ENCODE results near the gene TTI1.
A peak's percentile ranks its signal among the peaks of the same experiment; 100 is the strongest.

The TTI1 gene

DNA sequence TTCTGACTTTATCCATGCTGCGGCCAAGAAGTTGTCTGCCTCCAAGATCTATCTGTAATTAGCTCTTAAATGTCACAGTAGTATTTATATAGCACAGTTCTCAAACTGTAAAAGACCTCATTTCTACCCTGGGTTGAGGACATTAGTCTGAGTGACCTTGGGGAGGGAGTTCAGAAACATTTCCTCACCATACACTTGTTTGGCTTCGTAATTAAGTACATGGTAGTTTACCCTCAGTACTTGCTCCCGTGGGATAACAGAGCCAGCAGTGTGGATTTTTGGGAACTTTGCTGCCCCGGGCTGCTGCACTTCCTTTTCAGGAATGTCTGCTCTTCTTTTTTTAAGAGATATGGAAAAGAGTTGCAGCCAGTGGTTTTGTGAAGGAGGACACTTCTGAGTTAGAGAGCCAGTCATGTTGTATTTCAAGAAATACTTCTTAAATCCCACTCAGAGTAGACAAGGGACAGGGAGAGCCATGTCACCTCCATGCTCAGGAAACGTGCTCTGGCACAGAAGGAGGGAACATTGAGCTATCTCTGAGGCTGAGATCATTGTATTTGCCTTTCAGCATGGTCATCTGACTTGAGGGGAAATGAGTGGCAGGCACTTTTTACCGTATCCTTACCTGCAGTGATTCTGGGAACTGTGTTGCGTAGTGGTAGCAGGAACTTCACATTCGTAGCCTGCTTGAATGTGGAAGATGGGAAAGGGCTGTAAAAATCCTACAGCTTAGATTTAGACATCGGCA, 33.9 kb upstream of the TTI1 start:
- intact Hi-C loops (cut with DNase I; ENCODE audit: low total_unique reads): no loop called here
- Histone ChIP-seq H3K36me3 (peaks cover 12 to 79% (median 57%) of the 10 kb centered on the region in 3 donors), H3K9me3 (no peaks in the 10 kb centered on the region), H3K27me3 (no peaks in the 10 kb centered on the region), H3K4me3 (no peak overlapping the region), H3K27ac (peak overlapping the region; percentile 26 to 56), H3K4me1 (peaks cover 0 to 27% (median 13%) of the 10 kb centered on the region in 4 donors)
- DNase-seq: no peak
- TF ChIP-seq, protein P1, sequence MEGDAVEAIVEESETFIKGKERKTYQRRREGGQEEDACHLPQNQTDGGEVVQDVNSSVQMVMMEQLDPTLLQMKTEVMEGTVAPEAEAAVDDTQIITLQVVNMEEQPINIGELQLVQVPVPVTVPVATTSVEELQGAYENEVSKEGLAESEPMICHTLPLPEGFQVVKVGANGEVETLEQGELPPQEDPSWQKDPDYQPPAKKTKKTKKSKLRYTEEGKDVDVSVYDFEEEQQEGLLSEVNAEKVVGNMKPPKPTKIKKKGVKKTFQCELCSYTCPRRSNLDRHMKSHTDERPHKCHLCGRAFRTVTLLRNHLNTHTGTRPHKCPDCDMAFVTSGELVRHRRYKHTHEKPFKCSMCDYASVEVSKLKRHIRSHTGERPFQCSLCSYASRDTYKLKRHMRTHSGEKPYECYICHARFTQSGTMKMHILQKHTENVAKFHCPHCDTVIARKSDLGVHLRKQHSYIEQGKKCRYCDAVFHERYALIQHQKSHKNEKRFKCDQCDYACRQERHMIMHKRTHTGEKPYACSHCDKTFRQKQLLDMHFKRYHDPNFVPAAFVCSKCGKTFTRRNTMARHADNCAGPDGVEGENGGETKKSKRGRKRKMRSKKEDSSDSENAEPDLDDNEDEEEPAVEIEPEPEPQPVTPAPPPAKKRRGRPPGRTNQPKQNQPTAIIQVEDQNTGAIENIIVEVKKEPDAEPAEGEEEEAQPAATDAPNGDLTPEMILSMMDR (IDR thresholded peaks at IDR 0.05): no peak

DNA sequence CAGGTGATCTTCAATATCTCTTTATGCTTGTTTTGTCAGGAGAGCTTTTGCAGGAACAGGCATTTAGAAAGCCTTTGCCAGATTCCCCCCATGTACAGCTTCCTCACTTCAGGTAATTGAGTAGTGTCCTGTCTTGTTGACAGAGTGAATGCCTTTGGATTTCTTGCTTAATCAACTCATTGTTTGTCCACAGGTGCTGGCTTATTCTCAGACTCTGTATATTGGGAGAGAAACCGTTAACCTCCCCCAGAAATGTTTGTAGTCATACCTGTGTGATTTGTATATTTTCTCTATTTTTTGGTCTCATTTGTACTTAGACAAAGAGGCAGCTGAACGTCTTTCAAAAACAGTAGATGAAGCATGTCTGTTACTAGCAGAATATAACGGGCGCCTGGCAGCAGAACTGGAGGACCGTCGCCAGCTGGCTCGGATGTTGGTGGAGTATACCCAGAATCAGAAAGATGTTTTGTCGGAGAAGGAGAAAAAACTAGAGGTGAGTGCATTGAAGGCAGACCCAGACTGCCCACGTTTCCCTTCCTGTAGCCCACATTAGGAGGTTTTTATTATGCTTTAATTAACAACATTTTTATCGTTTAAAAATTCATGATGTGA, 32.6 kb upstream of the TTI1 start:
- peak overlapping the region; percentile 48 to 56 for H3K27ac ChIP-seq
- no peaks in the 10 kb centered on the region for H3K9me3 ChIP-seq
- TF ChIP-seq, protein P1 (IDR thresholded peaks at IDR 0.05): no peak
- H3K4me1 ChIP-seq: peaks cover 0 to 27% (median 13%) of the 10 kb centered on the region in 4 donors
- H3K36me3 ChIP-seq: peaks cover 11 to 83% (median 52%) of the 10 kb centered on the region in 3 donors
- H3K27me3 ChIP-seq: no peaks in the 10 kb centered on the region
- intact Hi-C loops (cut with DNase I; ENCODE audit: low total_unique reads): no loop called here
- DNase-seq: peak; percentile 33 to 81
- H3K4me3 ChIP-seq: no peak overlapping the region

DNA sequence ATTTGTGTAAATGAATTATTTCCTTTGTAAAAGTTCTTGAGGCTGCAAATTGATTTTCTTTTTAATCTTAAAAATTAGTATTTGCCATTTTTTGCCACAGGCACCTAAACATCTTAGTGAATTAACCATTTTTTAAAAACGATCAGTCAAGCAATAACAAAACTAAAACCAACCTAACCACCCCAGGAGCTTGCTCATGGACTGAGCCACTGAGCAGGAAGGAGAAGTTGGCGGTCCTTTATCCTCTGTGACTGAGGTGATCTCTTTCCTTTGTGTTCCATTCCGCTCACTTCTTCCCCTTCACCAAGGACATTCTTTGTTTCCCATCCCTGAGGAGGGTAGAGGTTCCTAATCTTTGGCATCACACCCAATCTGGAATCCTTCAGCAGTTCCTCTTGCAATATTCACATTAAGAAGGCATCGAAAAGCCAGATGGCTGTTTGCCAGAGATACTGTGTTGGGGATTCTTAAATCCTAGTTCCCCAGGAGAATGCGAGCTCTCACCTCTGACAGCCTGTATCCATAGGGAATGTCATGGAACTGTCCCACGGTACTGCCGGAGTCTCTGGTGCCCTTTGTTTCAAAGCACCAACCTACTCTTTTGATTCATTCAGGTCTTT, 30.8 kb upstream of the TTI1 start:
- TF ChIP-seq, protein P1 (IDR thresholded peaks at IDR 0.05): no peak
- Histone ChIP-seq H3K4me1 (peaks cover 0 to 27% (median 13%) of the 10 kb centered on the region in 4 donors), H3K27ac (no peak overlapping the region), H3K36me3 (peaks cover 20 to 86% (median 58%) of the 10 kb centered on the region in 3 donors), H3K27me3 (no peaks in the 10 kb centered on the region), H3K4me3 (no peak overlapping the region), H3K9me3 (no peaks in the 10 kb centered on the region)
- intact Hi-C loops (cut with DNase I; ENCODE audit: low total_unique reads): no loop called here
- no peak for DNase-seq

DNA sequence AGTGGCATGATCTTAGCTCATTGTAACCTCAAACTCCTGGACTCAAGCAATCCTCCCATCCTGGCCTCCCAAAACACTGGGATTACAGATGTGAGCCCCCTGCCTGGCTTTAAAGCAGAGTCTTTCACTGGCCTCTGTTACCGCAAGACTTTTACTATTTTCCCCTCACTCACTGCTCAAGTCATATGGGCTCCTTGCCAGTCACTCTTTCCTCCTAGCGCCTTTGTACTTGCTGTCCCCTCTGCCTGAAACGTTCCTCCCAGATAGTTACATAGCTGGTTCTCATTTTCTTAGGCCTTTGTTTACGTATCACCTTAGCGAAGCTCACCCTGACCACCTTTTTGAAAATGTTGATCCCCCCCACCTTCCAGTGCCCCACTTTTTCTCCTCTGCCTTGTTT, 29.6 kb upstream of the TTI1 start:
- Histone ChIP-seq H3K36me3 (peaks cover 32 to 89% (median 56%) of the 10 kb centered on the region in 3 donors), H3K9me3 (no peaks in the 10 kb centered on the region), H3K27me3 (no peaks in the 10 kb centered on the region), H3K4me3 (no peak overlapping the region), H3K4me1 (peaks cover 0 to 27% (median 13%) of the 10 kb centered on the region in 4 donors), H3K27ac (no peak overlapping the region)
- TF ChIP-seq, protein P1 (IDR thresholded peaks at IDR 0.05): no peak
- no peak for DNase-seq
- intact Hi-C loops (cut with DNase I; ENCODE audit: low total_unique reads): no loop called here

DNA sequence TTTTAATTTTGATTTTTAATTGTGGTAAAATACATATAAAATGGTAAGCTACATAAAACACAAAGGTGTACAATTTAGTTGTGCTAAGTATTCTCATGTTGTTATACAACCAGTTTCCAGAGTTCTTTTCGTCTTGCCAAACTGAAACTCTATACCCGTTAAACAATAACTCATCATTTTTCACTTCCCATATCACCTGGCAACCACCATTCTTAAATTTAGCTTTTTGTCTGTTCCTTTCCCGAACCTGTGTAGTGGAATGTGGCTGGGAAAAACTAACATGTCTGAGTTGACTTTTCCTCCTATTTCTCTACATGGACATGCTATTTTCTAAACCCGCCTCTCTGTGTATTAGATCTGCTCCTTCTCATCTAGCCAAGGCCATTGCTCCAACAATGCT, 27.9 kb upstream of the TTI1 start:
- peaks cover 0 to 12% (median 6%) of the 10 kb centered on the region in 4 donors for H3K4me1 ChIP-seq
- H3K9me3 ChIP-seq: no peaks in the 10 kb centered on the region
- no peaks in the 10 kb centered on the region for H3K27me3 ChIP-seq
- TF ChIP-seq, protein P1 (IDR thresholded peaks at IDR 0.05): no peak
- H3K27ac ChIP-seq: no peak overlapping the region
- intact Hi-C loops (cut with DNase I; ENCODE audit: low total_unique reads): no loop called here
- H3K4me3 ChIP-seq: no peak overlapping the region
- no peak for DNase-seq
- peaks cover 34 to 75% (median 42%) of the 10 kb centered on the region in 3 donors for H3K36me3 ChIP-seq

Measured in tibial artery (tissue), 4 donors.